Breast epithelium (tissue), 4 donors: Measurements from ENCODE around the gene PRMT1. TPM values are rescaled to one million over a fixed set of nuclear protein-coding genes. Genes with fewer than 3 reads are reported as not detected.

Source experiments
- DNase-seq, 2 donors: peaks; one replicate each; pipeline ENCODE4 v3.0.0-alpha.2; 2019; ENCODE audit warnings: low spot score in 2 of 2
- H3K27ac ChIP-seq, 2 donors: fragments of 200-600 bp; sonication (generic) in 1 of 2; one replicate each; pipeline ENCODE4 v1.5.1; 2016 to 2019; ENCODE audit warnings: mild to moderate bottlenecking in 1 of 2
- H3K27me3 ChIP-seq, 2 donors: fragments of 200-600 bp; sonication (generic) in 1 of 2; one replicate each; pipeline versions ENCODE4 v1.5.1 to v1.6.0; 2017 to 2019; ENCODE audit warnings: control low read depth in 1 of 2, mild to moderate bottlenecking in 1 of 2
- H3K36me3 ChIP-seq: fragments of 200-600 bp; one replicate; pipeline ENCODE4 v1.5.1; 2019
- H3K4me1 ChIP-seq, 2 donors: fragments of 200-600 bp; sonication (generic); one replicate each; pipeline ENCODE4 v1.5.1; 2016 to 2019; ENCODE audit warnings: control low read depth in 1 of 2
- H3K4me3 ChIP-seq, 3 donors: fragments of 200-600 bp; sonication (generic); 1 replicate in 2 of 3; 2 replicates in 1 of 3; pipeline ENCODE4 v1.5.1; 2016 to 2019; ENCODE audit warnings: mild to moderate bottlenecking in 3 of 3, moderate library complexity in 2 of 3
- H3K9me3 ChIP-seq, 2 donors: fragments of 200-600 bp; sonication (generic) in 1 of 2; one replicate each; pipeline ENCODE4 v1.5.1; 2016 to 2019; ENCODE audit warnings: control low read depth in 1 of 2
- CTCF ChIP-seq, 3 donors: fragments of 450-650 bp; IDR thresholded peaks; one replicate each; pipeline ENCODE4 v1.5.1; 2016 to 2017; ENCODE audit warnings: antibody characterized with exemption in 3 of 3, mild to moderate bottlenecking in 3 of 3, moderate library complexity in 3 of 3
- POLR2A ChIP-seq: fragments of 450-650 bp; IDR thresholded peaks from one replicate; pipeline ENCODE4 v1.6.1; 2016; ENCODE audit warnings: antibody characterized with exemption, mild to moderate bottlenecking, moderate library complexity
- POLR2AphosphoS5 ChIP-seq, 3 donors: sonication (generic); formaldehyde crosslinking; IDR thresholded peaks; one replicate each; pipeline ENCODE4 v1.6.1; 2017; ENCODE audit warnings: antibody characterized with exemption in 3 of 3
- intact Hi-C: fragments of 100-400 bp; cut with DNase I; formaldehyde crosslinking; loops from one replicate; pipeline ENCODE4 v1.15.1; 2023; ENCODE audit warnings: low total_unique reads
- total RNA-seq, 3 donors: library from RNA; depleted of rRNA; stranded (reverse); fragments of >200 nt; gene quantifications; one replicate each; pipeline ENCODE4 v1.1.0, GENCODE V29; 2016

PRMT1 gene
- total RNA-seq, 3 donors from 2014 or later: 137 to 227 (median 154) TPM

DNA sequence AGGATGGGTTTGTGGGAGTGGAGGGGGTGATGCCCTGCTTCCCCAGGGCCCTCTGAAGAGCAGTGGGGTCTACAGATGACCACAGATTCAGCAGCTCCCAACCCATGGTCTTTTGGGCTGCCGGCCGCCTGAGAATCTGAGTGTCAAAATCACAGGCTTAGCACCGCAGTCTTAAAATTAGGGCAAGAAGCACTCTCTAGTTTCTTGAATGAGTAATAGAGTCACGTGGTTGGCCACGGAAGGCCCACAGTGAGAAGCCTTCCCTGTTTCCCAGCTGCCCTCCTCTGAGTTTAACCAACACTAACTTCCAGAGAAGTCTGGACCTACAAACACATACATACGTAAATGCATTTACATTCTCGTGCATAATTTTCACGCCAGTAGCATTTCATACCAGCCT, 5.2 kb downstream of the PRMT1 start:
- DNase-seq: no peak
- TF ChIP-seq POLR2AphosphoS5 (IDR thresholded peaks at IDR 0.05): no peak
- no peak for TF ChIP-seq POLR2A
- no peak for TF ChIP-seq CTCF (IDR thresholded peaks at IDR 0.05)
- intact Hi-C loops: no loop called here
- Histone ChIP-seq H3K9me3 (no peaks in the 10 kb centered on the region), H3K27ac (no peak overlapping the region), H3K4me3 (no peak overlapping the region), H3K36me3 (no peaks in the 10 kb centered on the region), H3K27me3 (no peaks in the 10 kb centered on the region), H3K4me1 (peaks cover 11 to 12% of the 10 kb centered on the region in 2 donors)

DNA sequence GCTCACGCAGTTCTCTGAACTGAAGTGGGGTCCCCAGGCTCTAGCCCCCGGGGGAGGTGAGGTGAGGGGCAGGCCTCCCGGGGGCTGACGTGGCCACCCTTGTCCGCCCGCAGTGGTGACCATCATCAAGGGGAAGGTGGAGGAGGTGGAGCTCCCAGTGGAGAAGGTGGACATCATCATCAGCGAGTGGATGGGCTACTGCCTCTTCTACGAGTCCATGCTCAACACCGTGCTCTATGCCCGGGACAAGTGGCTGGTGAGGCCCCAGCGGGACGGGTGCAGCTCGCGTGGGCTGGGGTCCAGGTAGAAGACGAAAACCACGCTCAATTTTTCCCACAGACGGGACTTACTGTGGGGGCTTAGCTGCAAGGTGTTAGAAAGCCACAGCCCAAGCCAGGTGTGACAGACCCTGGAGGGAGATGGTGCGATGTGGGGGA, 6.8 kb downstream of the PRMT1 start:
- Histone ChIP-seq H3K27ac (no peak overlapping the region), H3K36me3 (no peaks in the 10 kb centered on the region), H3K4me1 (peaks cover 8 to 11% of the 10 kb centered on the region in 2 donors), H3K4me3 (no peak overlapping the region), H3K9me3 (no peaks in the 10 kb centered on the region), H3K27me3 (no peaks in the 10 kb centered on the region)
- intact Hi-C loops: no loop called here
- no peak for DNase-seq
- TF ChIP-seq POLR2AphosphoS5 (IDR thresholded peaks at IDR 0.05): no peak
- no peak for TF ChIP-seq POLR2A
- TF ChIP-seq CTCF (IDR thresholded peaks at IDR 0.05): no peak

DNA sequence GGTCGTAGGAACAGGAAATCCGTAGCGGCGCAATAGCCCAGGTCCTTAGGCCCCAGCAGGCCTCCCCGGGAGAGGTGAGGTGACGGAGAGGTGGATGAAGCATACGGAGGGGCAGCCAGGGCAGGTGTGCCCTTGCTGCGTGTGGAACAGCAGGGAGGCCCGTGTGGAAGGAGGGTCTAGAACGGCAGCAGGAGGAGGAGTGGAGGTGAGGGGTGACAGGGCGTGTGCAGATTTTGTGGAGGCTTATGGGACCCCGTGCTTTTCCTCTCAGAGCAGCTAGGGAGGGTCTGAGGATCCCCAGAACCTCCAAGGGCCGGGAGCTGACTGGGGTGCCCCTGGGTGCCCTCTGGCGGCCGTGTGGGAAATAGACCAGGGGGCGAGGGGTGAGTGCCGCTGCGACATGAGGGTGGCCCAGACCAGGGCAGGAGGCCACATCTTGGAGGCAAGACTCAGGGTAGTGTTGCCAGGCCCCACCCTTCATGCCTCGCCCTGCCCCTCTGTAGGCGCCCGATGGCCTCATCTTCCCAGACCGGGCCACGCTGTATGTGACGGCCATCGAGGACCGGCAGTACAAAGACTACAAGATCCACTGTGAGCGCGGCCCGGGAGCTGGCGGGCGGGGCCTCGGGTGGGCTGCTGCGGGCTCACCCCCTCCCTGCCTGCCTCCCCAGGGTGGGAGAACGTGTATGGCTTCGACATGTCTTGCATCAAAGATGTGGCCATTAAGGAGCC, 7.3 kb downstream of the PRMT1 start:
- H3K27me3 ChIP-seq: no peaks in the 10 kb centered on the region
- H3K36me3 ChIP-seq: no peaks in the 10 kb centered on the region
- intact Hi-C loops: no loop called here
- no peak for DNase-seq
- TF ChIP-seq CTCF (IDR thresholded peaks at IDR 0.05) (no peak), POLR2AphosphoS5 (IDR thresholded peaks at IDR 0.05) (no peak), POLR2A (no peak)
- peaks cover 5 to 14% of the 10 kb centered on the region in 2 donors for H3K4me1 ChIP-seq
- no peak overlapping the region for H3K4me3 ChIP-seq
- no peaks in the 10 kb centered on the region for H3K9me3 ChIP-seq
- no peak overlapping the region for H3K27ac ChIP-seq

- H3K4me1 ChIP-seq: peaks cover under 1 to 15% of the 10 kb centered on the region in 2 donors
- DNase-seq: no peak
- H3K27ac ChIP-seq: no peak overlapping the region
- H3K9me3 ChIP-seq: no peaks in the 10 kb centered on the region
- TF ChIP-seq CTCF (IDR thresholded peaks at IDR 0.05): no peak
- TF ChIP-seq POLR2A: no peak
- no peak for TF ChIP-seq POLR2AphosphoS5 (IDR thresholded peaks at IDR 0.05)
- no peaks in the 10 kb centered on the region for H3K27me3 ChIP-seq
- intact Hi-C loops: no loop called here
- no peaks in the 10 kb centered on the region for H3K36me3 ChIP-seq
- no peak overlapping the region for H3K4me3 ChIP-seq
Measured at GRCh38 chr19:49684983-49685553, 8.0 kb downstream of the PRMT1 start.

DNA sequence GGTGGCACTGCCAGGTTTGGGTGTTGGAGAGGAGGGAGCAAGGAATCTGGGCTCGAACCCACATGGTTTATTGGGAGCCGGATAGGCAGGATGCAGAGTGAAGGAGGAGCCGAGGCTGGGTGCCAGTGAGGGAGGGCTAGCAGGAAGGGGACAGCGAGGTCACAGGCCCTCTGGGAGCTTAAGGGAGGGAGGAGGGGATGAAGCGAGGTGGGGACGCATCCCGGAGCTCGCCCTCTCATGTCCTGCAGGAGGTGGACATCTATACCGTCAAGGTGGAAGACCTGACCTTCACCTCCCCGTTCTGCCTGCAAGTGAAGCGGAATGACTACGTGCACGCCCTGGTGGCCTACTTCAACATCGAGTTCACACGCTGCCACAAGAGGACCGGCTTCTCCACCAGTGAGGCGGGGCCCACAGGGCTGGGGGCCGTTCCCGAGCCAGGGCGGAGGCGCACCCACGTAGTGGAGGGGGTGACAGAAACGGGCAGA, 8.8 kb downstream of the PRMT1 start:
- TF ChIP-seq POLR2A (no peak), POLR2AphosphoS5 (IDR thresholded peaks at IDR 0.05) (no peak), CTCF (IDR thresholded peaks at IDR 0.05) (no peak)
- Histone ChIP-seq H3K9me3 (no peaks in the 10 kb centered on the region), H3K27ac (no peak overlapping the region), H3K4me3 (no peak overlapping the region), H3K4me1 (peaks cover 0 to 7% of the 10 kb centered on the region in 2 donors), H3K36me3 (no peaks in the 10 kb centered on the region), H3K27me3 (no peaks in the 10 kb centered on the region)
- DNase-seq: no peak
- intact Hi-C loops: no loop called here
